Measurements from ENCODE around the gene NAB2.

The NAB2 gene

GRCh38 chr12:57135527-57136326, 46.8 kb downstream of the NAB2 start:
- no peak for DNase-seq

DNA sequence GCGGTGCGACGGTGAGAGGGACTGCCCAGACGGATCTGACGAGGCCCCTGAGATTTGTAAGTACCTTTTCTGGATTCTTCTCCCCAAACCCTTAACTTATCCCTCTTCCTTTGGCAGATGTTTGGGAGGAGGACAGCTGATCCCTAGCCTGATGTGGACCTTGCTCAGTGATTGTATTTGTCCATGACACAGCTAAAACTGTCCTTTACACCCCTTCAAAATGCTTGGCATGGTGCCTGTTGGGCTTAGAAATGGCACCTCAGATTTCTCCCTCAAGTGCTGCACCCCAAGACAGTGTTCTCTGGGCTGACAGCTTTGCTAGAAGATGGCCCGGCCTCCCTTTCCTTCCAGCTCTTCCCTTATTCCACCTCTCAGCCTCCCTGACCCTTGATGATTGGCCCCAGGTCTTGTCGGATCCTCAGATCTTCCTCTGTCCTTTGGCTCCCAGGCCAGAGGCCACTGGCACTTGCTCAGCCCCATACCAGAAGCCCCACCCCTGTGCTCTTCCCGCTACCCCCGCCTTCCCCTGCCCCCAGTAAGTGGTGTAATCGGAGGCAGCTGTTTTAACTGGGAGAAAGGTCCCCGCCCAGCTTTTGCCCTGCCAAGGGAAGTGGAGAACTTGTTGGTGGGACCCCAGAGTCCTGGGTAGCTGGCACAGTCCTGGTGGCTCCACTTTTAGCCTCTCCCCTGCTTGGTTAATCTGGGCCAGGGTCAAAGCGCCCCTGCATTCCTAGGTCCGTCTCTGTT, 49.8 kb downstream of the NAB2 start:
- DNase-seq: no peak

DNA sequence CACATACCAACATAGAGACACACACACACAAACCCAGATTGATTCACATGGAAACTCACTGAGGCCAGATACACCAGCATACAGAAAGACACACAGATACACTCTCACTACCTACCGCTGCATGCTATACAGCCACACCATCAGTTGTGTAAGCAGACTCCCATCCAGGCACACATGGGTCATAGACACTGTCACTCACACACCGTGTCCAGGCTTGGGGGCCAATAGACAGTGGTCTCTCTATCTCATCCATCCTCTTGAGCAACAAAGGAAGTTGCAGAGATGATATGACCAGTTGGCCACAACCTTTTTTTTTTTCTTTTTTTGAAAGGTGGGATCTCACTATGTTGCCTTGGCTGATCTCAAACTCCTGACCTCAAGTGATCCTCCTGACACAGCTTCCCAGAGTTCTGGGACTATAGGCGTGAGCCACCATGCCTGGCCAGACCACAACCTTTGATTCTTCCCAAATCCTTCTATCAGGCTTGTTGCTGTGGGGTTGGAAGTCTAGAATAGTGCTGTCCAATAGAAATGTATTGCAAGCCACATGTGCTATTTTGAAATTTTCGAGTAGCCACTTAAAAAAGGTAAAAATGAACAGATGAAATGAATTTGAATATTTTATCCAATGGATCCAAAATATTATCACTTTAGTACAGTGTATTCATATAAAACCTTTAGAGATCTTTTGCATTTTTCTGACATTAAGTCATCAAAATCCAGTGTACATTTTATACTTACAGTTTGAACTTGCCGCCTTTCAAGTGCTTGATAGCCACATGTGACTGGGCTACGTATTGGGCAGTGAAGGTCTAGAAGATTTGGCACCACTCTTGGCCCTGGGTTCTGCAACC, 51.1 kb downstream of the NAB2 start:
- DNase-seq: no peak

GRCh38 chr12:57141249-57141648, 52.3 kb downstream of the NAB2 start:
- no peak for DNase-seq

DNA sequence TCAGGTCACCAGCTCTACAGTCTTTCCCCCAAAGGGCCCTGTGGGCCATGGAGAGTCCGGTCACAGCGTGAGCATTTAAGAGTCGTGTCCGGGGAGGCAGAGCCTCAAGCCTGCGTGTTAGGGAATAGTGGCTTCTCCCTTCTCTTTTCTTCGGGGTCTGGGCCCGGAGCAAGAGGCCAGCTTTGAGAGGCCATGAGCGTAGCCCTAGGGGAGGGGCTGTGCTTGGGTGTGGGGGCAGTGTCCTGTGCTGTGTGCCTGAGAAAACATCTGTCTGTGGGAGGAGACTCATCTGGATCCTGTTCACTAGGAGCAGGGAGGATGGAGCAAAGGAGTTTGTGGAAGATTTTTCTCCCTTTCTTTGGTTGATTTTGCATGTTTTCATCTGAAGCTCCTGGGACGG, 53.2 kb downstream of the NAB2 start:
- no peak for DNase-seq

DNA sequence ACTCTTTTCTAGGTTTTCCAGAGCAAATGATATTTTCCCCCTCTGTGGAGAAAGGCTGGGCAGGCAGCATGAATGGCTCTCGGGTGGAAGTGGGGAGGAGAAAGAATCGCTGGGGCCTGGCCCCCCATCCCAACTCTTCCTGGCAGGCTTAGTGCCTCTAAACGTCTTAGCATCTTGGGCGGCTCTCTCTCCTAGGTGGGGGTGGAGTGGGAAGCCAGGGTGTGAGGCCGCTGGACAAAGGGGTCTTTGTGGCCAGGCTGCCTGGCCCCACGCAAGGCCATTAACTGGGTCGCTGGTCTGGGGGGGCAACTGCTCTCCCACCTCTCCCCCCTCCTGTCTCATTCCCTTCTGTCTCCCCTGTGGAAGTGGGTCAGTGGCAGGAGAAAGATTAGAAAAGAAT, 53.8 kb downstream of the NAB2 start:
- DNase-seq: no peak

DNA sequence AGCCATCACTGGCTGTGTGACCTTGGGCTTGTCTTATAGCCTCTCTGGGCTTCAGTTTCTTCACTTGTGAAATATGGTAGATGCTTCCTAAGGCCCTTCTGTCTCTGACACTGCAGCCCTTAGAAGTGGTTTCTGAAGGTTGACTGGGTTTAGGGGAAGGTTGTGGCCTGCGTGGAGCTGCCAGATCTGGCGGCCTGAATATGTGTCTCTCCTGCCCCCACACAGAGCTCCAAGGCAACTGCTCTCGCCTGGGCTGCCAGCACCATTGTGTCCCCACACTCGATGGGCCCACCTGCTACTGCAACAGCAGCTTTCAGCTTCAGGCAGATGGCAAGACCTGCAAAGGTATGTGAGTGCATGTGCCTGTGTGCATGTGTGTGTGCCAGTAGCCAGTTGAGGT, 54.5 kb downstream of the NAB2 start:
- DNase-seq: no peak

All from CD4-positive, alpha-beta T cell treated with Interleukin-1 beta for 1 hour (primary cell).